ENCODE data around the gene RIN3.
"Not testable (repeated sequence)": the region's sequence is repeated elsewhere in the genome, so short reads cannot be mapped to it uniquely, and the experiment has no call there.

Gene RIN3

GRCh38 chr14:92714739-92715307 is 201.2 kb downstream of the RIN3 start:
- DNase-seq (ENCODE audit: low read depth), result not testable (repeated sequence)

- DNase-seq (ENCODE audit: low read depth), result no peak
Measured at GRCh38 chr14:92716131-92716530, 202.6 kb downstream of the RIN3 start.

- no peak for DNase-seq (ENCODE audit: low read depth)
Measured at GRCh38 chr14:92717571-92718042, 204.0 kb downstream of the RIN3 start.

- peak; percentile 67 for DNase-seq (ENCODE audit: low read depth)
Measured at GRCh38 chr14:92718664-92719063, 205.1 kb downstream of the RIN3 start.

GRCh38 chr14:92719421-92719820 is 205.8 kb downstream of the RIN3 start:
- peak; percentile 81 for DNase-seq (ENCODE audit: low read depth)

GRCh38 chr14:92719890-92720323 is 206.3 kb downstream of the RIN3 start:
- DNase-seq (ENCODE audit: low read depth), result no peak

- DNase-seq (ENCODE audit: low read depth), result no peak
Measured at GRCh38 chr14:92724516-92725340, 211.1 kb downstream of the RIN3 start.

- DNase-seq (ENCODE audit: low read depth), result peak; percentile 64
Measured at GRCh38 chr14:92726135-92726932, 212.8 kb downstream of the RIN3 start.

GRCh38 chr14:92726933-92727262 is 213.3 kb downstream of the RIN3 start:
- DNase-seq (ENCODE audit: low read depth), result no peak

- DNase-seq (ENCODE audit: low read depth), result no peak
Measured at GRCh38 chr14:92728759-92729364, 215.3 kb downstream of the RIN3 start.

- peak; percentile 58 for DNase-seq (ENCODE audit: low read depth)
Measured at GRCh38 chr14:92729634-92730358, 216.2 kb downstream of the RIN3 start.

- DNase-seq (ENCODE audit: low read depth), result no peak
Measured at GRCh38 chr14:92731622-92732115, 218.1 kb downstream of the RIN3 start.

GRCh38 chr14:92733007-92733406 is 219.4 kb downstream of the RIN3 start:
- DNase-seq (ENCODE audit: low read depth), result no peak

- DNase-seq (ENCODE audit: low read depth), result no peak
Measured at GRCh38 chr14:92734618-92735017, 221.0 kb downstream of the RIN3 start.

GRCh38 chr14:92735344-92735743 is 221.8 kb downstream of the RIN3 start:
- no peak for DNase-seq (ENCODE audit: low read depth)

- no peak for DNase-seq (ENCODE audit: low read depth)
Measured at GRCh38 chr14:92737206-92737605, 223.6 kb downstream of the RIN3 start.

- DNase-seq (ENCODE audit: low read depth), result no peak
Measured at GRCh38 chr14:92737619-92738188, 224.1 kb downstream of the RIN3 start.
